ENCODE measurements around the gene SAMD5. TPM values are rescaled to one million over a fixed set of nuclear protein-coding genes. Genes with fewer than 3 reads are reported as not detected.
"Not testable (repeated sequence)": the region's sequence is repeated elsewhere in the genome, so short reads cannot be mapped to it uniquely, and the experiment has no call there.

SAMD5 gene
- total and polyA plus RNA-seq, 2 experiments from 2014 or later: 0.07 to 0.12 TPM

GRCh38 chr6:147538821-147539220 lies 30.3 kb downstream of the SAMD5 start:
- no peak for DNase-seq (ENCODE audit: low read depth in 1 of 2, low spot score in 1 of 2)
- Histone ChIP-seq H3K4me3 (no peak overlapping the region), H3K9me3 (ENCODE audit: low read depth) (no peaks in the 10 kb centered on the region), H3K4me1 (ENCODE audit: low read depth) (no peaks in the 10 kb centered on the region), H3K36me3 (no peaks in the 10 kb centered on the region), H3K27ac (no peak overlapping the region), H3K27me3 (no peaks in the 10 kb centered on the region)
- no peak for TF ChIP-seq CTCF (IDR thresholded peaks at IDR 0.05; ENCODE audit: low read depth, low read length)

- Histone ChIP-seq H3K4me1 (ENCODE audit: low read depth) (no peaks in the 10 kb centered on the region), H3K27me3 (no peaks in the 10 kb centered on the region), H3K27ac (no peak overlapping the region), H3K4me3 (no peak overlapping the region), H3K36me3 (no peaks in the 10 kb centered on the region), H3K9me3 (ENCODE audit: low read depth) (no peaks in the 10 kb centered on the region)
- no peak for DNase-seq (ENCODE audit: low read depth in 1 of 2, low spot score in 1 of 2)
- no peak for TF ChIP-seq CTCF (IDR thresholded peaks at IDR 0.05; ENCODE audit: low read depth, low read length)
Measured at GRCh38 chr6:147540075-147540474, 31.6 kb downstream of the SAMD5 start.

GRCh38 chr6:147542436-147542835 lies 33.9 kb downstream of the SAMD5 start:
- not testable (repeated sequence) for DNase-seq (ENCODE audit: low read depth in 1 of 2, low spot score in 1 of 2); H3K9me3 ChIP-seq (ENCODE audit: low read depth); H3K27ac ChIP-seq; H3K4me1 ChIP-seq (ENCODE audit: low read depth); H3K36me3 ChIP-seq; H3K4me3 ChIP-seq; H3K27me3 ChIP-seq

- Histone ChIP-seq H3K9me3 (ENCODE audit: low read depth) (no peaks in the 10 kb centered on the region), H3K4me3 (no peak overlapping the region), H3K36me3 (no peaks in the 10 kb centered on the region), H3K27ac (no peak overlapping the region), H3K27me3 (no peaks in the 10 kb centered on the region), H3K4me1 (ENCODE audit: low read depth) (no peaks in the 10 kb centered on the region)
- no peak for TF ChIP-seq CTCF (IDR thresholded peaks at IDR 0.05; ENCODE audit: low read depth, low read length)
- no peak for DNase-seq (ENCODE audit: low read depth in 1 of 2, low spot score in 1 of 2)
Measured at GRCh38 chr6:147544420-147544819, 35.9 kb downstream of the SAMD5 start.

GRCh38 chr6:147546501-147547368 lies 38.2 kb downstream of the SAMD5 start:
- Histone ChIP-seq H3K36me3 (no peaks in the 10 kb centered on the region), H3K4me3 (no peak overlapping the region), H3K27me3 (no peaks in the 10 kb centered on the region), H3K27ac (no peak overlapping the region), H3K4me1 (ENCODE audit: low read depth) (no peaks in the 10 kb centered on the region), H3K9me3 (ENCODE audit: low read depth) (no peaks in the 10 kb centered on the region)
- DNase-seq (ENCODE audit: low read depth in 1 of 2, low spot score in 1 of 2): no peak
- TF ChIP-seq CTCF (IDR thresholded peaks at IDR 0.05; ENCODE audit: low read depth, low read length): no peak

GRCh38 chr6:147547369-147547902 lies 38.9 kb downstream of the SAMD5 start:
- Histone ChIP-seq H3K4me1 (ENCODE audit: low read depth) (no peaks in the 10 kb centered on the region), H3K36me3 (no peaks in the 10 kb centered on the region), H3K27me3 (no peaks in the 10 kb centered on the region), H3K9me3 (ENCODE audit: low read depth) (no peaks in the 10 kb centered on the region), H3K4me3 (no peak overlapping the region), H3K27ac (no peak overlapping the region)
- TF ChIP-seq CTCF (IDR thresholded peaks at IDR 0.05; ENCODE audit: low read depth, low read length): no peak
- DNase-seq (ENCODE audit: low read depth in 1 of 2, low spot score in 1 of 2): no peak

Data from cardiac muscle cell (in vitro differentiated cells and primary cell).